HG03097 (cell line): ENCODE results near the gene NPR1.
A peak's percentile ranks its signal among the peaks of the same experiment; 100 is the strongest.
"Not testable (repeated sequence)": the region's sequence is repeated elsewhere in the genome, so short reads cannot be mapped to it uniquely, and the experiment has no call there.

Experiments
- ATAC-seq: cut with Tn5 transposase; IDR thresholded peaks from one replicate; pipeline ENCODE4 v1.9.1; 2021; ENCODE audit not compliant: unreplicated experiment, low FRiP score

Gene NPR1

DNA sequence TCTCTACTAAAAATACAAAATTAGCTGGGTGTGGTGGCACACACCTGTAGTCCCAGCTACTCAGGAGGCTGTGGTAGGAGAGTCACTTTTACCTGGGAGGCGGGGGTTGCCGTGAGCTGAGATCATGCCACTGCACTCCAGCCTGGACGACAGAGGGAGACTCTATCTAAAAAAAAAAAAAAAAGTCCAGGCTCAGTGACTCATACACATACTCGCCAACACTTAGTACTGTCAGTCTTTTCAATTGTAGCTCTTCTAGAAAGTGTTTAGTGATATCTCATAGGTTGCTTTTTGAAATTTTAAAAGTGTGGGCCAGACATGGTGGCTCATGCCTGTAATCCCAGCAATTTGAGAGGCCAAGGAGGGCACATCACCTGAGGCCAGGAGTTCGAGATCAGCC lies 37.7 kb downstream of the NPR1 start:
- not testable (repeated sequence) for ATAC-seq

GRCh38 chr1:153717330-153717729 lies 38.8 kb downstream of the NPR1 start:
- no peak for ATAC-seq

DNA sequence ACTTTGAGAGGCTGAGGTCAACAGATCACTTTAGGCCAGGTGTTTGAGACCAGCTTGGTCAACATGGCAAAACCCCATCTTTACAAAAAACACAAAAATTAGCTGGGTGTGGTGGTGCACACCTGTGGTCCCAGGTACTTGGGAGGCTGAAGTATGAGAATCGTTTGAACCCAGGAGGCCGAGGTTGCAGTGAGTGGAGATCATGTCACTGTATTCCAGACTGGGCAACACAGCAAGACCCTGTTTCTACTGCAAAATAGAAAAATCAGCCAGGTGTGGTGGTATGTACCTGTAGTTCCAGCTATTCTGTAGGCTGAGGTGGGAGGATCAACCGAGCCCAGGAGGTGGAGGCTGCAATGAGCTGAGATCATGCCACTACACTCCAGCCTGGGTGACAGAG lies 45.2 kb downstream of the NPR1 start:
- no peak for ATAC-seq

DNA sequence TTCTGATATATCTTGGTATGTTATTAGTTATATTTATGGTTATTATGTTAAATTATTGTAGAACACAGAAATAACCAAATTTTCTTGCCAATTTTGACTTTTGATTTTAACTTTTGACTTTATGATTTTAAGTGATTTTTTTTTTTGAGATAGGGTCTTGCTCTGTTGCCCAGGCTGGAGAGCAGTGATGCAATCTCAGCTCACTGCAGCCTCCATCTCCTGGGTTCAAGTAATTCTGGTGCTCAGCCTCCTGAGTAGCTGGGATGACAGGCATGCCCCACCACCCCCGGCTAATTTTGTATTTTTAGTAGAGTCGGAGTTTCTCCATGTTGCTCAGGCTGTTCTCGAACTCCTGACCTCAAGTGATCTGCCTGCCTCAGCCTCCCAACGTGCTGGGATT lies 46.1 kb downstream of the NPR1 start:
- ATAC-seq, result not testable (repeated sequence)

DNA sequence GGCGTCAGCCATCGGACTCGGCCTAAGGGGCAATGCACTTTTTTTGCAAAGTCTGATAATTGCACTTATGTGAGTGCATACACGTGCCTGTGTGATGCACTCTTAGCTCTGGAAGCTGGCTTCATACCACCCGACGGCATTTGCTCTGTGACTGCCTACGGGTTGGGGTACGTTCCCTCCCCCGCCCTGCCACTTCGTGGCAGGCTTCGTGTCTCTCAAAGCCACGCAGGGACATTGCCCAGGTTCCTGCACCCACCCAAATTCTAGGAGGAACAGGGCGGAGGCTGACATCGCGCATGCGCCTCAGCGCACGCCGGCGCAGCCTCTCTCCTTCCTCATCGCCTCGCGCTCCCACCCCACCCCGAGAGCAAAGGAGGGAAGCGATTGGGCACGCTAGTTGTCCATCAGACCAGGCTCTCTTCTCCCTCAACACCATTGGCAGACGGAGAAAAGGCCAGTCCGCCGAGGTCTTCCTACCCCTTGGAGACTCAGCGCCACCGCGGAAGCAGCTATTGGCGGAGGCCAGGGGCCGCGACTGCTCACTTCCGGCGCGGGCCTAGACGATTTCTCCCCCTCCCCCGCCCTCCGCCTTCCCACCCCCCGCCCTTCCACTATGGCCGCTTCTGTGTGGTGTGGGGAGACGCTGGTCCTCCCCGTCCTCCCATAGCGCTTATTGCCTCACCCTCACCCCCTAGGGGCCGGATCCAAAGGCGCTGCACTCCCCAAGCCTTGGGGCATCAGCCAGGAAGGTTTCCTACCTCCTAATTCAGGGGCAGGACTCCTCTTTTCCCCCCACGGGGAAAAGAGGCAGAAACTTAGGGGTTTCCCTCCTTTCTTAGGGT lies 49.2 kb downstream of the NPR1 start, which contains the start of gene INTS3:
Gene INTS3 (plus strand): TSS at position 588 of the 842 bp plus-strand sequence. CDS start 585 bp downstream, outside the sequence.
- ATAC-seq, result peak; percentile 91

DNA sequence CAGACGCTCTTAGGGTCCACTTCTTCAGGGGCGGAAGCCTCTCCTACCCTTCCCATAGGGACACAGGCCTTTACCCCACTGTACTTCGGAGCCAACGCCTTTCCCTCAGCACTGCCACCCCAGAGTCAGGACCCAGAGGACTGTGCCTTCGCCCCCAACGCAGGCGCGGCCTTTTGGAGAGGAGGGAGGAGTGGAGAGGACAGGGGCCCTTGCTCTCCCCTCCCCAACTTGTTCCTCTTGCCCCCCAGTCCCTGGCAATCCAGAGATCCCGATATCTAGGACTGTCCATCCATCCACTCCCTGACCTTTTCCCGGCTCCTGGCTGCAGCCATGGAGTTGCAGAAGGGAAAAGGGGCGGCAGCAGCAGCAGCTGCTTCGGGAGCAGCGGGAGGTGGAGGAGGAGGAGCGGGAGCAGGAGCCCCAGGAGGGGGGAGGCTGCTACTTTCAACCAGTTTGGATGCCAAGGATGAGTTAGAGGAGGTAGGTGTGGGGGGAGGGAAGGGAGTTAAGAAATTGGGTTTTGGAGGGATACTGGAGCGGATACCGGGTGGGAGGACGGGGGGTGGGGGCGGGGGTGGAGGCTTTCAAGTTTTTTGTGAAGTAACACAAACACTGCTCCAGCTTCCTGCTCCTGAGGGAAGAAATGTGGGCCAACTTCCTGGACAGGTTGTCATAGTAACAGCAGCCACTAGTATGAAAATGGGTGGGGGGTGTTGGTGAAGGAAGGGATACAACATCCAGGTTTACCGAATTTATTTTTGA lies 50.0 kb downstream of the NPR1 start:
- ATAC-seq, result no peak

- ATAC-seq, result no peak
Observed at GRCh38 chr1:153730468-153730988, 52.0 kb downstream of the NPR1 start.

GRCh38 chr1:153733970-153734369 lies 55.5 kb downstream of the NPR1 start:
- no peak for ATAC-seq

- no peak for ATAC-seq
Observed at GRCh38 chr1:153734396-153735089, 56.1 kb downstream of the NPR1 start.

GRCh38 chr1:153735090-153735420 lies 56.6 kb downstream of the NPR1 start:
- ATAC-seq, result no peak

- no peak for ATAC-seq
Observed at GRCh38 chr1:153741986-153742385, 63.5 kb downstream of the NPR1 start.

GRCh38 chr1:153742411-153743142 lies 64.1 kb downstream of the NPR1 start:
- peak; percentile 54 for ATAC-seq
